GM12878 (cell line): Measurements from ENCODE around the gene SLC50A1. TPM values are rescaled to one million over a fixed set of nuclear protein-coding genes. Genes with fewer than 3 reads are reported as not detected.

ENCODE experiments used
- ATAC-seq: fragments of 200-7000 bp; cut with Tn5 transposase; 3 replicates; pipeline ENCODE4 v1.9.1; 2020; ENCODE audit warnings: mild to moderate bottlenecking, moderate library complexity
- BruUV-seq: library from RNA; stranded (reverse); fragments of 400-500 nt; replicated peaks from 2 replicates; lab custom pipeline; 2021; lab: Mats Ljungman, UMichigan
- CTCF ChIA-PET: fragments of 300-600 bp; sonication (Branson Sonifier 250); formaldehyde crosslinking; extraction: SDS; loops from one replicate; lab custom pipeline; 2021; ENCODE audit warnings: inconsistent platforms; lab: Yijun Ruan, JAX
- POLR2A ChIA-PET: fragments of 350-600 bp; formaldehyde crosslinking; extraction: SDS; loops from one replicate; lab custom pipeline; 2021; ENCODE audit warnings: inconsistent platforms; lab: Charles Lee
- RAD21 ChIA-PET: fragments of 300-600 bp; sonication (Branson Sonifier 250); formaldehyde crosslinking; loops from one replicate; lab custom pipeline; 2023; ENCODE audit warnings: antibody characterized with exemption; ENCODE audit not compliant: unreplicated experiment; lab: Charles Lee
- SMC1A ChIA-PET: fragments of 300-600 bp; sonication (Branson Sonifier 250); formaldehyde crosslinking; loops from one replicate; lab custom pipeline; 2023; ENCODE audit not compliant: unreplicated experiment, uncharacterized antibody; lab: Charles Lee
- DNase-seq: peaks from one replicate; pipeline ENCODE4 v3.0.0-alpha.2; 2011; ENCODE audit warnings: low read depth, low spot score
- FAIRE-seq: peaks from 3 replicates; lab custom pipeline; 2011; peaks lifted over from hg19 to GRCh38; lab: Jason Lieb, UNC
- H2AFZ ChIP-seq: 2 replicates; pipeline ENCODE4 v1.6.0; 2011; ENCODE audit warnings: low read depth, low read length, control low read depth; ENCODE audit not compliant: control insufficient read depth
- H3K27ac ChIP-seq: 2 replicates; pipeline ENCODE4 v1.5.1; 2011; ENCODE audit warnings: control low read depth; ENCODE audit not compliant: control insufficient read depth, insufficient read depth
- H3K27me3 ChIP-seq, 2 experiments: replicated peaks in 1 of 2; 2 replicates each; pipeline versions ENCODE4 v1.6.0 to v1.6.1; 2011; ENCODE audit warnings: low read length in 1 of 2; ENCODE audit not compliant: control insufficient read depth in 2 of 2, insufficient read depth in 2 of 2
- H3K36me3 ChIP-seq, 2 experiments: 2 replicates each; pipeline ENCODE4 v1.5.1; 2011; ENCODE audit warnings: low read length in 1 of 2; ENCODE audit not compliant: control insufficient read depth in 2 of 2, insufficient read depth in 2 of 2
- H3K4me1 ChIP-seq: 2 replicates; pipeline ENCODE4 v1.6.1; 2011; ENCODE audit warnings: mild to moderate bottlenecking, low read length, moderate library complexity, mixed read lengths; ENCODE audit not compliant: control insufficient read depth, insufficient read depth
- H3K4me2 ChIP-seq: 2 replicates; pipeline ENCODE4 v1.6.0; 2011; ENCODE audit warnings: control low read depth; ENCODE audit not compliant: control insufficient read depth, insufficient read depth
- H3K4me3 ChIP-seq: fragments of 200-600 bp; sonication (generic); 2 replicates; pipeline ENCODE4 v1.5.1; 2016
- H3K79me2 ChIP-seq: 2 replicates; pipeline ENCODE4 v1.6.0; 2011; ENCODE audit warnings: low read length; ENCODE audit not compliant: control insufficient read depth, insufficient read depth
- H3K9ac ChIP-seq: 2 replicates; pipeline ENCODE4 v1.8.0; 2011; ENCODE audit warnings: low read length, control low read depth, mixed read lengths; ENCODE audit not compliant: control insufficient read depth, insufficient read depth
- H3K9me3 ChIP-seq: replicated peaks from 3 replicates; pipeline ENCODE4 v1.5.1; 2011; ENCODE audit warnings: mild to moderate bottlenecking, low read length; ENCODE audit not compliant: control insufficient read depth, insufficient read depth
- H4K20me1 ChIP-seq: 2 replicates; pipeline ENCODE4 v1.6.0; 2011; ENCODE audit not compliant: control insufficient read depth, insufficient read depth
- EP300 ChIP-seq, 2 experiments: fragments of 150-350 bp in 1 of 2; IDR thresholded peaks; 2 replicates each; pipeline ENCODE4 v1.6.1; 2011 to 2012; ENCODE audit warnings: low read depth in 2 of 2, low read length in 2 of 2, borderline replicate concordance in 1 of 2, improper control_type of control experiment in 1 of 2, inconsistent platforms in 1 of 2; ENCODE audit not compliant: control insufficient read depth in 1 of 2
- FOXK2 ChIP-seq: fragments of 450-650 bp; IDR thresholded peaks from 2 replicates; pipeline ENCODE4 v1.6.1; 2017; ENCODE audit warnings: mild to moderate bottlenecking, moderate library complexity
- HDAC2 ChIP-seq: fragments of 200-600 bp; sonication (generic); IDR thresholded peaks from 2 replicates; pipeline ENCODE4 v1.6.1; 2017
- HSF1 ChIP-seq: fragments of 150-350 bp; IDR thresholded peaks from 2 replicates; pipeline ENCODE4 v1.6.1; 2014; ENCODE audit warnings: mild to moderate bottlenecking, low read depth, low read length
- IRF4 ChIP-seq: IDR thresholded peaks from 2 replicates; pipeline ENCODE4 v1.6.1; 2011; ENCODE audit warnings: low read depth, low read length
- NFYB ChIP-seq: IDR thresholded peaks from 2 replicates; pipeline ENCODE4 v1.6.1; 2011; ENCODE audit warnings: low read depth, mild to moderate bottlenecking, low read length, improper control_type of control experiment, moderate library complexity; ENCODE audit not compliant: insufficient read depth
- NR2F1 ChIP-seq: fragments of 450-650 bp; conservative IDR thresholded peaks from 2 replicates; pipeline ENCODE4 v1.6.1; 2017; ENCODE audit warnings: mild to moderate bottlenecking
- NRF1 ChIP-seq: conservative IDR thresholded peaks from 2 replicates; pipeline ENCODE4 v1.6.1; 2011; ENCODE audit warnings: mild to moderate bottlenecking, low read depth, low read length, improper control_type of control experiment
- YBX1 ChIP-seq: fragments of 450-650 bp; IDR thresholded peaks from 2 replicates; pipeline ENCODE4 v1.6.1; 2016; ENCODE audit warnings: antibody characterized with exemption
- WGBS: methylation state at CpG from one replicate; pipeline ENCODE4 v1.1.6; 2016; ENCODE audit warnings: low lambda C conversion rate; ENCODE audit not compliant: insufficient replicate concordance, insufficient coverage; ENCODE audit errors: missing lambda C conversion rate; 5-methylcytosine and 5-hydroxymethylcytosine counted together
- in situ Hi-C: fragments of 300-500 bp; cut with MboI; formaldehyde crosslinking; loops from 9 replicates; pipeline ENCODE4 v1.14.3; 2018; ENCODE audit warnings: mixed read lengths
- intact Hi-C: fragments of 100-400 bp; cut with micrococcal nuclease; formaldehyde crosslinking; loops from one replicate; pipeline ENCODE4 v1.14.2; 2022; ENCODE audit not compliant: unreplicated experiment
- polyA plus RNA-seq, 11 experiments: library from polyadenylated mRNA; depleted of rRNA in 4 of 11; unstranded in 6 of 11; stranded (reverse) in 5 of 11; fragments of >200 nt; fragmentation: Nextera tagmentation in 4 of 11; fragmentation: Illumina TruSeq in 1 of 11; extraction: Ambion mirVana in 4 of 11; extraction: Trizol in 1 of 11; gene quantifications; 1 replicate in 1 of 11; 2 replicates in 10 of 11; pipeline versions ENCODE4 v1.2.1 to v1.2.3, GENCODE V29; 2011 to 2016; ENCODE audit warnings: inconsistent platforms in 2 of 11, missing spikeins in 2 of 11, low read depth in 1 of 11
- total RNA-seq, 4 experiments: library from RNA; depleted of rRNA in 3 of 4; stranded (reverse); fragments of >200 nt in 3 of 4; fragmentation: Illumina TruSeq in 1 of 4; extraction: Trizol in 1 of 4; gene quantifications; 2 replicates each; pipeline versions ENCODE4 v1.2.1 to v1.2.3, GENCODE V29; 2013 to 2021

The SLC50A1 gene
- total and polyA plus RNA-seq, 10 of the 15 experiments (the other 5 are each of a cell fraction or from before 2014, with no cell fraction given), result 32.5 to 85.6 (median 54.0) TPM

DNA sequence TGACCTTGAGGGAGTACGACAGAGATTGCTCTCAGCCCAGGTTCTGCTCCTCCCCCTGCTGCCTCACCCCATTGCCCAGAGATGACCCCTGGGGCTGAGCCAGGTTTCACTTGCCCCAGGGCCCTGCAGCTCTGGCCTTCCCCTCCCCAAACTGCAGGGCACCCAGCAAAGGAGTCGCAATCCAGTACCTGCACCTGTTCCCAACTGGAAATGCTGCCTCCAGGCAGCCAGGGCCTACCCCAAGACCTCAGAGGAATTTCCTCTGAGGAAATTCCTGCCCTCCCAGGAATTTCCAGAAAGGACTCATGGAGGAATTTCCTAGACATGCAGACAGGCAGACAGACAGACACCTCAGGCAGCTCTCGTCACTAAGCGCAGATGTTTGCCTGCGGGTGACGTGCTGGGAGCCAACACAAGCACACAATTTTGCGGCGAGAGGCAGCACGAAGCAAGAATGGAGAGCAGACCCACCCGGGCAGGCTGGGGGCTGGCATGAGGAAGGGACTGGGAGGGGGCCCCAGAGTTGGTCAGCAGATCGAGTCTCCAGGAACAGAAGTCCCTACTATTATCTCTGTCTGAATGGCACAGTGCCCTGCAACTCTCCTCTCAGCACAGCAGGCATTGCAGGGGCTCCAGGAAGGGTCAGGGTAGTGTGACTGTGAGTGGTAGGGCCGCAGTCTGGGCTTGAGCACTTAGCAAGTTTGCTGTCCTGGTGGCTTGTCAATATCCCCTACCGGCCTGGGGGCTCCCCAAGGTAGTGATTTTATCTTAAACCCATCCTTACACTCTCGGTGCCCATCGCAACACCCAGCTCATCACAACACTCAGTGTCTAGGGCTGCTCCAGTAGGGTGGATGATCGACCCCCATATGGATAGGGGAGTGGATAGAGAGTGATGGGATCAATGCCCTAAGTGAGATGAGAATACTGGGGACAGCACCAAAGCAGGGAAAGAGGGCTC is 10.9 kb upstream of the SLC50A1 start:
- H3K27ac ChIP-seq, result no peak overlapping the region
- H3K9ac ChIP-seq, result no peak overlapping the region
- ChIA-PET SMC1A (no interaction called here), POLR2A (interaction anchor here (1.2 to 2.3 kb wide), 2 partner anchors 9 to 10 kb away, joined by 3 to 6 read pairs; no protein-coding TSS in a partner anchor), CTCF (interaction anchor here (1.0 to 1.9 kb wide), 4 partner anchors 33 to 48 kb away, joined by 3 to 6 read pairs (median 4); partner anchors contain the start of gene KRTCAP2), RAD21 (no interaction called here)
- no peak overlapping the region for H2AFZ ChIP-seq
- no peak for ATAC-seq
- peaks cover 14 to 24% of the 10 kb centered on the region in 2 experiments for H3K27me3 ChIP-seq
- intact Hi-C loops (no loop called here), in situ Hi-C loops (no loop called here)
- H3K4me2 ChIP-seq, result no peak overlapping the region
- no peak for DNase-seq
- TF ChIP-seq NR2F1, result 0 out of 2 replicates have a peak, but pooled peaks have one; percentile 22
- TF ChIP-seq EP300 (IDR thresholded peaks at IDR 0.05; ENCODE audit: borderline replicate concordance in 1 of 2, control insufficient read depth in 1 of 2, low read depth in 2 of 2, low read length in 2 of 2), result no peak
- no TSS peak for BruUV-seq
- WGBS, result 46% methylated on average over 16 of the region's 16 CpGs
- H3K9me3 ChIP-seq, result no peaks in the 10 kb centered on the region
- H4K20me1 ChIP-seq, result no peaks in the 10 kb centered on the region
- FAIRE-seq, result no peak
- no peaks in the 10 kb centered on the region for H3K79me2 ChIP-seq
- peaks cover 14% of the 10 kb centered on the region for H3K4me1 ChIP-seq
- H3K36me3 ChIP-seq, result no peaks in the 10 kb centered on the region
- no peak overlapping the region for H3K4me3 ChIP-seq

DNA sequence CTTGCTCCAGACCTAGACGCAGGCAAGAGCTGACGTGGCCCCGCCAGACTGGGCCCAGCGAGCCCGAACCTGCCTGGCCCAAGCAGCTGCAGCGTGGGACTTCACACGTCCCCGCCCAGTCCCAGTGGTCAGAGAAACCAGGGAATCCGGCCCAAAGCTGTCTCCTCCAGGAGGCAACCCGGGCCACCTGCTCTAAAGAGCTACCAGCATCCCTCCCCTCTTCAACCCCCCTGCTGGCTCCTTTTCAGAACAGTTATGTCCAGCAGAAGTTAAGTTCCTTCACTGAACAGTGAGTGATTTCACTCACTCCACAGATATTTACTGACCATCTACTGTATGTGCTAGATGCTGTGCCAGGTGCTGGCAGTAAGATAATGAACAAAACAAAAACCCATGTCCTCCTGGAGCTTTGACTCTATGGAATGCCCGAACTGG is 10.1 kb upstream of the SLC50A1 start:
- no peak overlapping the region for H3K4me3 ChIP-seq
- CTCF ChIA-PET, result interaction anchor here (1.7 to 1.9 kb wide), 2 partner anchors 34 to 47 kb away, joined by 5 to 6 read pairs; partner anchors contain the start of gene KRTCAP2
- 19% methylated on average over 11 of the region's 11 CpGs for WGBS
- no peak overlapping the region for H3K9ac ChIP-seq
- H3K4me1 ChIP-seq, result peaks cover 14% of the 10 kb centered on the region
- DNase-seq, result no peak
- TF ChIP-seq IRF4 (no peak), YBX1 (no peak), FOXK2 (no peak), NRF1 (no peak), HDAC2 (no peak), NR2F1 (no peak), HSF1 (no peak), NFYB (no peak)
- peaks cover 14 to 24% of the 10 kb centered on the region in 2 experiments for H3K27me3 ChIP-seq
- in situ Hi-C loops (no loop called here), intact Hi-C loops (no loop called here)
- H3K9me3 ChIP-seq, result no peaks in the 10 kb centered on the region
- RAD21 ChIA-PET, result interaction anchor here (1.2 kb wide), 1 partner anchor 42 kb away, joined by 3 read pairs; no protein-coding TSS in a partner anchor
- no peak for FAIRE-seq
- SMC1A ChIA-PET, result no interaction called here
- no peak overlapping the region for H3K4me2 ChIP-seq
- no peak overlapping the region for H3K27ac ChIP-seq
- no peaks in the 10 kb centered on the region for H3K79me2 ChIP-seq
- no TSS peak for BruUV-seq
- no peaks in the 10 kb centered on the region for H3K36me3 ChIP-seq
- H4K20me1 ChIP-seq, result no peaks in the 10 kb centered on the region
- POLR2A ChIA-PET, result interaction anchor here (0.6 to 2.3 kb wide), 3 partner anchors 9 to 33 kb away, joined by 3 to 6 read pairs (median 3); no protein-coding TSS in a partner anchor
- no peak for ATAC-seq
- no peak overlapping the region for H2AFZ ChIP-seq
